UCSD-AML1 (cell line): ENCODE data around the gene XIAP.
"Not testable (repeated sequence)": the region's sequence is repeated elsewhere in the genome, so short reads cannot be mapped to it uniquely, and the experiment has no call there.

Source experiments
- DNase-seq: peaks from one replicate; lab custom pipeline; 2025; ENCODE audit not compliant: unreplicated experiment; lab: John Stamatoyannopoulos, UW

The XIAP gene

GRCh38 chrX:123859846-123860838 lies at the start of gene XIAP:
Gene XIAP (plus strand): TSS chrX:123860053. CDS start chrX:123885663, 25,610 bp downstream.
- DNase-seq: peak; percentile 84

GRCh38 chrX:123814343-123814742 lies 45.5 kb upstream of the XIAP start:
- no peak for DNase-seq

- not testable (repeated sequence) for DNase-seq
Observed at GRCh38 chrX:123814934-123815394, 44.9 kb upstream of the XIAP start.

DNA sequence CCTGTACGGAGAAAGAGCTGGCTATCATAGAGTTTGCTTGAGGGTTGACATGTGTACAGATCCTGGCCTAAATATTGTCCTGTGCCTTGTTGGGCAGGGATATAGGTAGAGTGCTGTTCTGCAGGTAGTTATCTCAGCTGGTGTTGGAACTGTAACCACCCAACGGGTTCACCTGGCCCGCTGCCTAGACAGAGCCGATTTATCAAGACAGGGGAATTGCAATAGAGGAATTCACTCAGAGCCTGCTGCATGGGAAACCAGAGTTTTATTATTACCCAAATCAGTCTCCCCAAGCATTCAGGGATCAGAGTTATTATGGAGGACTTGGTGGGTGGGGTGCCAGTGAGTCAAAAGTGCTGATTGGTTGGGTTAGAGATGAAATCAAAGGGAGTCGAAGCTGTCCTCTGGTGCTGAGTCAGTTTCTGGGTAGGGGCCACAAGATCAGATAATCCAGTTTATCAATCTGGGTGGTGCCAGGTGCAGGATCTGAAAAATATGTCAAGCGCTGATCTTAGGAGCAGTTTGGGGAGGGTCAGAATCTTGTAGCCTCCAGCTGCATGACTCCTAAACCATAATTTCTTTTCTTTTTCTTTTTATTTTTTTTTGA lies 42.5 kb upstream of the XIAP start:
- DNase-seq: no peak

- no peak for DNase-seq
Observed at GRCh38 chrX:123818243-123818642, 41.6 kb upstream of the XIAP start.

DNA sequence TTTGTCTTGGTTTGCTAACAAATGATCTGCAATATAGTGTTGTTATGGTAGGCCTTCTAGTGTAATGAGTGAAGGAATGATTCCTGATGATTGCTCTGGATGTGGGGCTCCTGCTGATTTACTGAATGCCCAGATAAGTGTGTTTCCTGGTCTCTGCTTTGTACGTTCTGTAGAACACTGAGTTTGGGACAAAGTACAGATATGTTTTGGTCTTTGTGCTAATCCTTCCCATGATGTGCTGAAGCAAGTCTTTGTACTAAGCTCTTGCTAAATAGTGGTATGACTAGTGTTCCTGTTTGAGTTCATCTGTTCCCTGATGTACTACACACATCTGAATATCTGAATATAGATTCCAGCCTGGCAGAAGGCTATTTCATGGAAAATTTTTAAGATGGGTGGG lies 36.9 kb upstream of the XIAP start:
- no peak for DNase-seq

DNA sequence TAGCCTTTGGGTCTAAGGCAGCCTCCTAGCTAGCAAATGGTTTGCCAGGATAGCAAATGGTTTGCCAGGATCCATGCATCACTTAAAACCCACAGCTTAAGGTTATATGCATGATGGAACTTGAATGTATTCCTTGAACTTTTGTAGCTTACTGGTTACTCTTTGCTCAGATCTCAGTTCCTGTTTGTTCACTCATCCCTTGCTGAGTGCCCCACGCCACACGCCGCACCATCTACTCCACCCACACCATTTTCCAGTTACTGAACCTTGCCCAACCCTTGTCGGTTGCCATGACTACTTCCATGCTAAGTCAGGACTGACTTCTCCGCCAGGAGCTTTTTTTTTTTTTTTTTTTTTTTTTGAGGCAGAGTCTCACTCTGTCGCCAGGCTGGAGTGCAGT lies 29.5 kb upstream of the XIAP start:
- DNase-seq: no peak

DNA sequence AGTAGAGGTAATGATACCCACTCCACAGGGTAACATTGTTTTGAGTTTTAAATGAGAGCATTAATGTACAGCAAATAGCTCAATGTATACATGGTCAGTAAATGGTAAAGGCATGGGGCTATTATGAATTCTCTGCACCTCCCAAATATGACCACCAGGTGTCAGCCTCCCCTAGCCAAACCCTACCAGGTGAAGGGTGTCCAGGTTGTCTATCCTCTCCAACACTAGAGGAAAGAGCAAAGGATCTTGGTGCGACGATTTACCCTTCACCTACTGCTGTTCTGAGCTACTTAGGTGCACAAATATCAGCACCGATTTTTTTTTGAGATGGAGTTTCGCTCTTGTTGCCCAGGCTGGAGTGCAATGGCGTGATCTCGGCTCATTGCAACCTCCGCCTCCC lies 26.5 kb upstream of the XIAP start:
- DNase-seq: peak; percentile 28

DNA sequence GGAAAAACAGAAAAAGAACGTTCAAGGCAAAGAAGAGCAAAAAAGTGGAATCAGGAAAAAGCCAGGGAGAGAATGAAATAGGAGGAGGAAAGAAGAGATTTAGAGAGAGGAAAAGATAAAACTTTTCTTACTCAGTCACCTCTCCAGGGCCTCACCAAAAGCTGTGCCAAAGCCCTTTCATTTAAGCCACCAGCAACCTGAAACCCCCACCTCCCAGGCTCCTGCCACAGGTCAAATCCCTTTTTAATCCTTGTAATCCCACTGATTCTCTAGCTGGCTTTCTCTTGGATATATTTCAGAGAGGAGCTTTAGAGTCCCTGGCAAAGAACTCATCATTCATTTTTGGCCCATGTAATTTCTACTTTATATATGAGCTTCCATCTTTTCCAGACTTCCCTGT lies 25.7 kb upstream of the XIAP start:
- no peak for DNase-seq

DNA sequence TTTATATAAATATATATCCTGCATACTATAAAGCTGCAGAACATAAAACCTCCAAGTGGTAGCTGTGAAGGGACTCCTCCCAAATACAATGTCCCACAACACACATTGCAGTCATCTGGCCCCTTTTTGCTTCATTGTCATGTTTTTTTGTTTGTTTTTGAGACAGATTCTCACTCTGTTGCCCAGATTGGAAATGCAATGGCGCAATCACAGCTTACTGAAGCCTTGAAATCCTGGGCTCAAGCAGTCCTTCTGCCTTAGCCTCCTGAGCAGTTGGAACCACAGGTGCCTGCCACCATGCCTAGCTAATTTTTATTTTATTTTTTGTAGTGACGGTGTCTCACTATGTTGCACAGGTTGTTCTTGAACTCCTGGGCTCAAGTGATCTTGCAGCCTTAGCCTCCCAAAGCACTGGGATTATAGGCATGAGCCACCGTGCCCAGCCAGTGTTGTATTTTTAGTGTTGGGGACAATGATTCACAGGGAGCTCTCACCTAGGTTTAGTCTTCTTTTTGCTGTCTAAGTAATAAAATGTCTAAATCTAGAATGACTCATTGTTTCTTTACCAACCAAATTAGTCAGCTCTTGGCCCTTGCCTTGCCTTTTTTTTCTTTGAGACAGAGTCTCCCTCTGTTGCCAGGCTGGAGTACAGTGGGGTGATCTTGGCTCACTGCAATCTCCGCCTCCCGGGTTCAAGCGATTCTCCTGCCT lies 24.0 kb upstream of the XIAP start:
- DNase-seq: no peak

GRCh38 chrX:123845129-123845528 lies 14.7 kb upstream of the XIAP start:
- DNase-seq: not testable (repeated sequence)

DNA sequence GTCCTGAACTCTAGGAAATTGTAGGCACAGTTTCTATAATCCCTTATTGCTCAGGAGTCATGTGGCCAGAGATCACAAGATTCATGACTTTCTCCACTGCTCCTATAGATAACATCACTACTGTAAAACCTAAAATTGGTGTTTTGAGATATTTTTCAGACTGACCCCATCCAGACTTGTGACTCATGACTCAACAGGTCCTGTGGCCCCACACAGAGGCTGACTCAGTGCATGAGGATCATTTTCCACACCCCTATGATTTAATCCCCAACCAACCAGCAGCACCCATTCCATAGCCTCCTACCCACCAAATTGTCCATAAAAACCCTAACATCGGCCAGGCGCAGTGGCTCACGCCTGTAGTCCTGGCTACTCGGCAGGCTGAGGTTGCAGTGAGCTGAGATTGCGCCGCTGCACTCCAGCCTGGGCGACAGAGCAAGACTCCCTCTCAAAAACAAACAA lies 13.2 kb upstream of the XIAP start:
- no peak for DNase-seq

GRCh38 chrX:123847056-123847455 lies 12.8 kb upstream of the XIAP start:
- no peak for DNase-seq

GRCh38 chrX:123849096-123849495 lies 10.8 kb upstream of the XIAP start:
- DNase-seq: no peak

GRCh38 chrX:123849906-123850305 lies 9.9 kb upstream of the XIAP start:
- not testable (repeated sequence) for DNase-seq

GRCh38 chrX:123851079-123851478 lies 8.8 kb upstream of the XIAP start:
- no peak for DNase-seq

DNA sequence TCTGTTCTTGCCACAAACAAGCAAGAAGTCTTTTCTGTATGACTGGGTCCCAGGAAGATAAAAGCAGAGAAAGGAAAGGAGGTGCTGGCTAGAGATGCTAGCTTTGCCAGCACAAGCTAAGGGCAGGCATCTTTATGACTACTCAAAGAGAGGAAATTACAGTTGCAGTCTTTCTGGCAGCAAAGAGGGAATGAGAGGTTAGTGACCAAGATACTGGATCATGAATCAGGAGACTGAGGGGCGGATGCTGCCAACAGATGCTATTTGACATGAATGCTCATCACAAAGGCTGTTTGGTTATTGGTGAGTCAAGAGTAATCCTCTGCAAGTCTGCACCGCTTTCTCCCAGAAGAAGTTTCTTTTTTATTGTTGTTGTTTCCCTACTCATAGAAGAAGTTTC lies 5.5 kb upstream of the XIAP start:
- DNase-seq: no peak

- DNase-seq: no peak
Observed at GRCh38 chrX:123859409-123859845, 426 bp upstream of the XIAP start.

GRCh38 chrX:123860983-123861382 lies 1.1 kb downstream of the XIAP start:
- no peak for DNase-seq

GRCh38 chrX:123869488-123869887 lies 9.6 kb downstream of the XIAP start:
- no peak for DNase-seq

- DNase-seq: no peak
Observed at GRCh38 chrX:123871309-123871708, 11.5 kb downstream of the XIAP start.
